PFSK-1 (cell line): ENCODE measurements around the gene ZC3H7A.

Experiments used
- FOXP2 ChIP-seq: optimal IDR thresholded peaks from 2 replicates; pipeline ENCODE3; 2011; ENCODE audit warnings: borderline replicate concordance, control low read depth, inconsistent platforms; ENCODE audit not compliant: insufficient read depth; ENCODE audit errors: extremely low read length, extremely low read depth
- POLR2AphosphoS5 ChIP-seq: IDR thresholded peaks from 2 replicates; pipeline ENCODE4 v1.6.1; 2012; ENCODE audit warnings: low read depth, mild to moderate bottlenecking, control low read depth, low read length, moderate library complexity
- REST ChIP-seq, 2 experiments: IDR thresholded peaks; 2 replicates each; pipeline versions ENCODE4 v1.6.1 to v1.8.0; 2011 to 2012; ENCODE audit warnings: low read depth in 2 of 2, low read length in 2 of 2, control low read depth in 1 of 2, inconsistent platforms in 1 of 2, mild to moderate bottlenecking in 1 of 2, moderate library complexity in 1 of 2; ENCODE audit not compliant: insufficient read depth in 1 of 2
- SIN3A ChIP-seq: IDR thresholded peaks from 2 replicates; pipeline ENCODE4 v1.6.1; 2012; ENCODE audit warnings: mild to moderate bottlenecking, low read length, moderate library complexity, borderline replicate concordance; ENCODE audit not compliant: insufficient read depth
- TAF1 ChIP-seq: IDR thresholded peaks from 2 replicates; pipeline ENCODE4 v1.6.1; 2012; ENCODE audit warnings: low read length, control low read depth, borderline replicate concordance; ENCODE audit not compliant: insufficient read depth

The ZC3H7A gene

GRCh38 chr16:11841026-11841425, 44.0 kb upstream of the ZC3H7A start:
- TF ChIP-seq SIN3A (no peak), FOXP2 (no peak), POLR2AphosphoS5 (no peak), REST (IDR thresholded peaks at IDR 0.05; ENCODE audit: insufficient read depth in 1 of 2, low read depth in 2 of 2, low read length in 2 of 2) (no peak), TAF1 (no peak)

GRCh38 chr16:11836650-11837244, 39.7 kb upstream of the ZC3H7A start:
- no peak for TF ChIP-seq FOXP2
- TF ChIP-seq SIN3A = no peak
- no peak for TF ChIP-seq TAF1
- TF ChIP-seq POLR2AphosphoS5 = no peak
- TF ChIP-seq REST (IDR thresholded peaks at IDR 0.05; ENCODE audit: insufficient read depth in 1 of 2, low read depth in 2 of 2, low read length in 2 of 2) = no peak

- TF ChIP-seq REST (IDR thresholded peaks at IDR 0.05; ENCODE audit: insufficient read depth in 1 of 2, low read depth in 2 of 2, low read length in 2 of 2) = no peak
- TF ChIP-seq TAF1 = no peak
- TF ChIP-seq FOXP2 = no peak
- TF ChIP-seq SIN3A = no peak
- no peak; the same call in 1 of the 2 replicates for TF ChIP-seq POLR2AphosphoS5
Measured at GRCh38 chr16:11835891-11836649, 39.0 kb upstream of the ZC3H7A start.

GRCh38 chr16:11835309-11835708, 38.3 kb upstream of the ZC3H7A start:
- TF ChIP-seq FOXP2 = no peak
- no peak for TF ChIP-seq REST (IDR thresholded peaks at IDR 0.05; ENCODE audit: insufficient read depth in 1 of 2, low read depth in 2 of 2, low read length in 2 of 2)
- no peak for TF ChIP-seq SIN3A
- no peak for TF ChIP-seq POLR2AphosphoS5
- TF ChIP-seq TAF1 = no peak
